Naive thymus-derived CD4-positive, alpha-beta T cell (primary cell): Measurements from ENCODE around the gene MYL7. TPM values are rescaled to one million over a fixed set of nuclear protein-coding genes. Genes with fewer than 3 reads are reported as not detected.
"Not testable (repeated sequence)": the region's sequence is repeated elsewhere in the genome, so short reads cannot be mapped to it uniquely, and the experiment has no call there.

Source experiments
- ATAC-seq: fragments of 150-1000 bp; cut with Tn5 transposase; 2 replicates; pipeline ENCODE4 v1.10.0; 2021; ENCODE audit warnings: mild to moderate bottlenecking, moderate library complexity
- CTCF ChIA-PET: fragments of 350-600 bp; sonication (Branson Sonifier 250); formaldehyde crosslinking; loops from one replicate; lab custom pipeline; 2021; ENCODE audit warnings: antibody characterized with exemption; lab: Charles Lee
- POLR2A ChIA-PET: fragments of 350-600 bp; sonication (Branson Sonifier 250); formaldehyde crosslinking; loops from one replicate; lab custom pipeline; 2021; ENCODE audit warnings: antibody characterized with exemption, inconsistent platforms; lab: Charles Lee
- DNase-seq, 9 donors: peaks; one replicate each; pipeline versions ENCODE4 v3.0.0 to v3.0.0-alpha.2; 2020 to 2022; ENCODE audit warnings: mixed read lengths in 1 of 9
- H3K27ac ChIP-seq: one replicate; pipeline ENCODE4 v1.7.0; 2013; ENCODE audit warnings: mild to moderate bottlenecking, low read depth, low read length, moderate library complexity
- H3K27me3 ChIP-seq, 2 donors: one replicate each; pipeline ENCODE4 v1.7.0; 2013; ENCODE audit warnings: low read length in 2 of 2, mild to moderate bottlenecking in 2 of 2, moderate library complexity in 2 of 2; ENCODE audit not compliant: control insufficient read depth in 2 of 2, insufficient read depth in 2 of 2
- H3K36me3 ChIP-seq, 3 experiments: 1 replicate in 2 of 3; 2 replicates in 1 of 3; pipeline ENCODE4 v1.7.0; 2013; ENCODE audit warnings: low read length in 3 of 3, mild to moderate bottlenecking in 3 of 3, moderate library complexity in 1 of 3; ENCODE audit not compliant: insufficient read depth in 3 of 3, control insufficient read depth in 2 of 3
- H3K4me1 ChIP-seq, 2 donors: one replicate each; pipeline ENCODE4 v1.7.0; 2013; ENCODE audit warnings: low read length in 2 of 2, mild to moderate bottlenecking in 2 of 2, moderate library complexity in 1 of 2; ENCODE audit not compliant: control insufficient read depth in 2 of 2, insufficient read depth in 2 of 2
- H3K4me3 ChIP-seq: 2 replicates; pipeline ENCODE4 v1.7.0; 2013; ENCODE audit warnings: mild to moderate bottlenecking, low read length
- H3K9me3 ChIP-seq, 3 experiments: 1 replicate in 2 of 3; 2 replicates in 1 of 3; pipeline ENCODE4 v1.7.0; 2013; ENCODE audit warnings: low read length in 3 of 3; ENCODE audit not compliant: control insufficient read depth in 2 of 3
- H3K27ac Mint-ChIP-seq, 9 donors: one replicate each; pipeline ENCODE4 v1.8.0; 2020 to 2022; ENCODE audit warnings: mixed read lengths in 9 of 9, mild to moderate bottlenecking in 8 of 9, moderate library complexity in 5 of 9, inconsistent platforms in 2 of 9
- H3K27me3 Mint-ChIP-seq, 5 donors: one replicate each; pipeline ENCODE4 v1.8.0; 2021 to 2022; ENCODE audit warnings: mixed read lengths in 5 of 5, mild to moderate bottlenecking in 1 of 5
- H3K36me3 Mint-ChIP-seq, 5 donors: one replicate each; pipeline ENCODE4 v1.8.0; 2020 to 2022; ENCODE audit warnings: mixed read lengths in 5 of 5, mild to moderate bottlenecking in 3 of 5, inconsistent platforms in 1 of 5
- H3K4me1 Mint-ChIP-seq, 7 donors: one replicate each; pipeline ENCODE4 v1.8.0; 2020 to 2022; ENCODE audit warnings: mixed read lengths in 7 of 7, mild to moderate bottlenecking in 3 of 7, inconsistent platforms in 1 of 7
- H3K4me3 Mint-ChIP-seq, 10 donors: one replicate each; pipeline ENCODE4 v1.8.0; 2020 to 2022; ENCODE audit warnings: mild to moderate bottlenecking in 10 of 10, mixed read lengths in 10 of 10, moderate library complexity in 6 of 10, inconsistent platforms in 2 of 10
- H3K9me3 Mint-ChIP-seq, 11 donors: one replicate each; pipeline ENCODE4 v1.8.0; 2020 to 2022; ENCODE audit warnings: mixed read lengths in 11 of 11, mild to moderate bottlenecking in 4 of 11, inconsistent platforms in 1 of 11, moderate library complexity in 1 of 11
- intact Hi-C, 2 donors: fragments of 100-400 bp; cut with micrococcal nuclease; formaldehyde crosslinking; loops; one replicate each; pipeline ENCODE4 v1.15.1; 2023
- polyA plus RNA-seq, 2 donors: library from polyadenylated mRNA; unstranded; fragments of 300-500 nt; fragmentation: Illumina TruSeq; gene quantifications; one replicate each; pipeline ENCODE4 v1.2.3, GENCODE V29; 2021
- total RNA-seq, 6 experiments: library from RNA in 5 of 6; stranded (reverse) in 5 of 6; gene quantifications; 1 replicate in 5 of 6; 2 replicates in 1 of 6; pipeline ENCODE4 v1.2.3 and lab custom pipeline; 2021 to 2026

The MYL7 gene
- total and polyA plus RNA-seq, 7 experiments from 2014 or later = not detected

DNA sequence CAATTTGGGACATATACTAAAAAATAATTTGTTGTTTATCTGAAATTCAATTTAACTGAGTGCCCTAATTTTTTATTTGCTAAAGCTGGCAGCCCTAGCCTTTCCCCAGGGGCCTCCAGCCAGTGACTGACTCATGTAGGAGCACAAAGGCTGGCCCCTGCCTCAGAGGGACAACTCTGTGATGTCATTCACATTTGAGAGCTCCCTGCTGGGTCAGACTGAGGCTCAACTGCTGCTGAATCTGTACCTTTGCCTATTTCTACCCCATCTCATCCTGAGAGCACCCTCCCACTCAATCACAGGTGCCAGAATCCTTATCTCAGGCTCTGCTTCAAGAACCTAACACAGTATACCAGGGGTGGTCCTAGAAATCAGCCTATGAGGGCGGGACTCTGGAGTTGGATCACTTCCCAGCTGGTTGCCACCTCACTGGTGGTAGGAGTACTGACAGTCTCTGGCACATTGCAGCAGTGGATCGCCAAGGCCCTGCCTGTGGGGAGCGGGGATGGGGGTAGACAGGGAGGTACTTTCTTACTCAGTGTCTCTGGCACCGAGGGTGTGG is 36.5 kb upstream of the MYL7 start:
- Histone ChIP-seq H3K27ac (no peak overlapping the region), H3K36me3 (no peaks in the 10 kb centered on the region), H3K4me3 (no peak overlapping the region), H3K4me1 (no peaks in the 10 kb centered on the region), H3K9me3 (no peaks in the 10 kb centered on the region), H3K27me3 (no peaks in the 10 kb centered on the region)
- Mint-ChIP-seq H3K4me1 (peaks cover 0 to 2% (median 0%) of the 10 kb centered on the region in 7 donors), H3K4me3 (no peak overlapping the region), H3K9me3 (peaks cover 0 to 7% (median 3%) of the 10 kb centered on the region in 11 donors), H3K27me3 (peaks cover 0 to 23% (median 8%) of the 10 kb centered on the region in 5 donors), H3K27ac (no peak overlapping the region), H3K36me3 (peaks cover 0 to 3% (median 0%) of the 10 kb centered on the region in 5 donors)
- DNase-seq = no peak
- intact Hi-C loops = no loop called here
- ATAC-seq = no peak
- ChIA-PET POLR2A (no interaction called here), CTCF (no interaction called here)

- Histone ChIP-seq H3K9me3 (no peaks in the 10 kb centered on the region), H3K36me3 (no peaks in the 10 kb centered on the region), H3K27me3 (no peaks in the 10 kb centered on the region), H3K4me3 (no peak overlapping the region), H3K27ac (no peak overlapping the region), H3K4me1 (no peaks in the 10 kb centered on the region)
- intact Hi-C loops = no loop called here
- POLR2A ChIA-PET = no interaction called here
- peaks cover 0 to 3% (median 0%) of the 10 kb centered on the region in 5 donors for H3K36me3 Mint-ChIP-seq
- ATAC-seq (no peak), DNase-seq (no peak)
- peaks cover 0 to 25% (median 8%) of the 10 kb centered on the region in 5 donors for H3K27me3 Mint-ChIP-seq
- CTCF ChIA-PET = interaction anchor here (0.6 kb wide), 2 partner anchors 111 to 643 kb away, joined by 3 read pairs; partner anchors contain the start of gene PGAM2
- H3K4me1 Mint-ChIP-seq = peaks cover 0 to 3% (median 0%) of the 10 kb centered on the region in 7 donors
- no peak overlapping the region for H3K27ac Mint-ChIP-seq
- H3K4me3 Mint-ChIP-seq = no peak overlapping the region
- peaks cover 0 to 8% (median 0%) of the 10 kb centered on the region in 11 donors for H3K9me3 Mint-ChIP-seq
These were observed 35.4 kb upstream of the MYL7 start for GRCh38 chr7:44176486-44176885.

DNA sequence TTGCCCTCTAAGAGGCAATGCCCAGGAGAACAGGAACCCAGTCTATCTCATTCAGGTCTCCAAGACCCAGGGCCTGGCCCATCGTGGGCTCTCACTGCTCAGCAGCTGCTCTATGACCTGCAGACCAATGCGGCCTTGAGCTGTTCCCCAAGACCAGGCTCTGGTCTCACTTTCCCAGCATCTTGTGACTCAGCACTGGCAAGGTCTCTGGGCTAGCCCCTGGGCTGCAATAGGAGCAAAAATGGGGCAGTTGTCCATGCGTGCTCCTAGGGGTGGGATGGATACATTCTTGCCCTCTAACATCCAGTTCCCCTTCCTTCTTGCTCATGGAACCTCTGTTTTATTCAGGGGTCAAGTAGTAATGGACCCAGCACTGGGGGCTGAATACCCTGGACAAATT is 34.6 kb upstream of the MYL7 start:
- Histone ChIP-seq H3K27me3 (no peaks in the 10 kb centered on the region), H3K36me3 (no peaks in the 10 kb centered on the region), H3K9me3 (no peaks in the 10 kb centered on the region), H3K4me1 (no peaks in the 10 kb centered on the region), H3K4me3 (no peak overlapping the region), H3K27ac (no peak overlapping the region)
- H3K27me3 Mint-ChIP-seq = peaks cover 0 to 26% (median 8%) of the 10 kb centered on the region in 5 donors
- intact Hi-C loops = no loop called here
- H3K36me3 Mint-ChIP-seq = peaks cover 0 to 3% (median 0%) of the 10 kb centered on the region in 5 donors
- no peak overlapping the region for H3K27ac Mint-ChIP-seq
- ChIA-PET CTCF (interaction anchor here (0.6 kb wide), 1 partner anchor 110 kb away, joined by 3 read pairs; the partner anchor contains the start of gene PGAM2), POLR2A (no interaction called here)
- no peak for ATAC-seq
- no peak for DNase-seq
- peaks cover 0 to 10% (median 2%) of the 10 kb centered on the region in 11 donors for H3K9me3 Mint-ChIP-seq
- peaks cover 0 to 3% (median 0%) of the 10 kb centered on the region in 7 donors for H3K4me1 Mint-ChIP-seq
- no peak overlapping the region for H3K4me3 Mint-ChIP-seq

DNA sequence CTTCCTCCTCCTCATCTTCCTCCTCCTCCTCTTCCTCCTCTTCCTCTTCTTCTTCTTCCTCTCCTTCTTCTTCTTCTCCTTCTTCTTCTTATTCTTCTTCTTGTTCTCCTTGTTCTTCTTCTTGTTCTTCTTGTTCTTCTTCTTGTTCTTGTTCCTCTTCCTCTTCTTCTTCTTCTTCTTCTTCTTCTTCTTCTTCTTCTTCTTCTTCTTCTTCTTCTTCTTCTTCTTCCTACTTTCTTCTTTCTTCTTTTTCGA is 33.5 kb upstream of the MYL7 start:
- Mint-ChIP-seq H3K27me3 (peaks cover 0 to 27% (median 8%) of the 10 kb centered on the region in 5 donors), H3K9me3 (peaks cover 0 to 12% (median 3%) of the 10 kb centered on the region in 11 donors)
- H3K9me3 ChIP-seq, H3K27me3 ChIP-seq, DNase-seq, H3K27ac ChIP-seq, H3K4me1 Mint-ChIP-seq, H3K4me3 ChIP-seq, H3K36me3 ChIP-seq, H3K36me3 Mint-ChIP-seq, H3K4me3 Mint-ChIP-seq, ATAC-seq, H3K4me1 ChIP-seq, intact Hi-C loops, H3K27ac Mint-ChIP-seq: not testable (repeated sequence)
- ChIA-PET POLR2A (interaction anchor here (0.8 kb wide), 1 partner anchor 24 kb away, joined by 3 read pairs; no protein-coding TSS in a partner anchor), CTCF (interaction anchor here (0.6 kb wide), 1 partner anchor 633 kb away, joined by 4 read pairs; no protein-coding TSS in a partner anchor)

GRCh38 chr7:44173911-44174693 is 33.0 kb upstream of the MYL7 start:
- H3K4me3 Mint-ChIP-seq = no peak overlapping the region
- peaks cover 0 to 3% (median 0%) of the 10 kb centered on the region in 5 donors for H3K36me3 Mint-ChIP-seq
- H3K9me3 Mint-ChIP-seq = peaks cover 0 to 12% (median 3%) of the 10 kb centered on the region in 11 donors
- DNase-seq (no peak), ATAC-seq (no peak)
- Histone ChIP-seq H3K9me3 (no peaks in the 10 kb centered on the region), H3K4me1 (no peaks in the 10 kb centered on the region), H3K4me3 (no peak overlapping the region), H3K27ac (no peak overlapping the region), H3K36me3 (no peaks in the 10 kb centered on the region), H3K27me3 (no peaks in the 10 kb centered on the region)
- peaks cover 0 to 25% (median 4%) of the 10 kb centered on the region in 5 donors for H3K27me3 Mint-ChIP-seq
- ChIA-PET POLR2A (no interaction called here), CTCF (no interaction called here)
- H3K4me1 Mint-ChIP-seq = peaks cover 0 to 3% (median 0%) of the 10 kb centered on the region in 7 donors
- no peak overlapping the region for H3K27ac Mint-ChIP-seq
- intact Hi-C loops = no loop called here

GRCh38 chr7:44172803-44173424 is 31.8 kb upstream of the MYL7 start:
- Mint-ChIP-seq H3K4me1 (peaks cover under 1 to 5% (median 2%) of the 10 kb centered on the region in 7 donors), H3K4me3 (no peak overlapping the region), H3K36me3 (peaks cover 0 to 3% (median 0%) of the 10 kb centered on the region in 5 donors), H3K9me3 (peaks cover 0 to 12% (median 3%) of the 10 kb centered on the region in 11 donors), H3K27ac (no peak overlapping the region), H3K27me3 (peaks cover 0 to 23% (median 3%) of the 10 kb centered on the region in 5 donors)
- Histone ChIP-seq H3K4me1 (no peaks in the 10 kb centered on the region), H3K27ac (no peak overlapping the region), H3K4me3 (no peak overlapping the region), H3K9me3 (no peaks in the 10 kb centered on the region), H3K36me3 (no peaks in the 10 kb centered on the region), H3K27me3 (no peaks in the 10 kb centered on the region)
- ChIA-PET CTCF (no interaction called here), POLR2A (interaction anchor here (0.8 kb wide), 1 partner anchor 105 kb away, joined by 3 read pairs; no protein-coding TSS in a partner anchor)
- DNase-seq = no peak
- intact Hi-C loops = no loop called here
- no peak for ATAC-seq
